ENCODE measurements around the gene CORT. TPM values are rescaled to one million over a fixed set of nuclear protein-coding genes. Genes with fewer than 3 reads are reported as not detected.
"Not testable (repeated sequence)": the region's sequence is repeated elsewhere in the genome, so short reads cannot be mapped to it uniquely, and the experiment has no call there.

The CORT gene
- total RNA-seq, 2 donors from 2014 or later: 0.45 to 0.61 TPM

- not testable (repeated sequence) for ATAC-seq; H3K27me3 Mint-ChIP-seq; DNase-seq (ENCODE audit: low spot score); H3K36me3 Mint-ChIP-seq; H3K9me3 Mint-ChIP-seq
- Mint-ChIP-seq H3K4me1 (ENCODE audit: low read depth in 2 of 2) (peaks cover 31 to 35% of the 10 kb centered on the region in 2 donors), H3K27ac (peak overlapping the region; percentile 68 to 86), H3K4me3 (peak overlapping the region; percentile 94)
Observed at GRCh38 chr1:10474309-10474612, 24.4 kb downstream of the CORT start.

- H3K27me3 Mint-ChIP-seq: no peaks in the 10 kb centered on the region
- H3K27ac Mint-ChIP-seq: peak within 1 kb of the TSS; percentile 68 to 86
- DNase-seq (ENCODE audit: low spot score) (peak; percentile 91), ATAC-seq (peak; percentile 92 to 94)
- peaks cover 31 to 35% of the 10 kb centered on the region in 2 donors for H3K4me1 Mint-ChIP-seq (ENCODE audit: low read depth in 2 of 2)
- H3K36me3 Mint-ChIP-seq: no peaks in the 10 kb centered on the region
- H3K4me3 Mint-ChIP-seq: peak within 1 kb of the TSS; percentile 94
- no peaks in the 10 kb centered on the region for H3K9me3 Mint-ChIP-seq
Observed at GRCh38 chr1:10474613-10475507, 25.0 kb downstream of the CORT start, which contains the start of gene PEX14. PEX14 (plus strand) TSS chr1:10474950; CDS start chr1:10474967, 17 bp downstream.

GRCh38 chr1:10475510-10475909 lies 25.7 kb downstream of the CORT start:
- H3K27me3 Mint-ChIP-seq: no peaks in the 10 kb centered on the region
- ATAC-seq (no peak), DNase-seq (ENCODE audit: low spot score) (no peak)
- no peaks in the 10 kb centered on the region for H3K36me3 Mint-ChIP-seq
- H3K27ac Mint-ChIP-seq: peak overlapping the region; percentile 68 to 86
- no peaks in the 10 kb centered on the region for H3K9me3 Mint-ChIP-seq
- H3K4me1 Mint-ChIP-seq (ENCODE audit: low read depth in 2 of 2): peaks cover 31 to 35% of the 10 kb centered on the region in 2 donors
- H3K4me3 Mint-ChIP-seq: peak overlapping the region; percentile 94

- no peak overlapping the region for H3K4me3 Mint-ChIP-seq
- H3K9me3 Mint-ChIP-seq: no peaks in the 10 kb centered on the region
- ATAC-seq (no peak), DNase-seq (ENCODE audit: low spot score) (no peak)
- no peak overlapping the region for H3K27ac Mint-ChIP-seq
- no peaks in the 10 kb centered on the region for H3K27me3 Mint-ChIP-seq
- H3K4me1 Mint-ChIP-seq (ENCODE audit: low read depth in 2 of 2): peaks cover 17 to 20% of the 10 kb centered on the region in 2 donors
- H3K36me3 Mint-ChIP-seq: no peaks in the 10 kb centered on the region
Observed at GRCh38 chr1:10479296-10479695, 29.5 kb downstream of the CORT start.

GRCh38 chr1:10480614-10481013 lies 30.8 kb downstream of the CORT start:
- Mint-ChIP-seq H3K4me3 (no peak overlapping the region), H3K27me3 (no peaks in the 10 kb centered on the region), H3K9me3 (no peaks in the 10 kb centered on the region), H3K36me3 (no peaks in the 10 kb centered on the region), H3K27ac (no peak overlapping the region), H3K4me1 (ENCODE audit: low read depth in 2 of 2) (peaks cover 16 to 19% of the 10 kb centered on the region in 2 donors)
- DNase-seq (ENCODE audit: low spot score) (no peak), ATAC-seq (no peak)

- ATAC-seq: peak in 1 of 2 donors; percentile 56
- Mint-ChIP-seq H3K27ac (peak overlapping the region in 1 of 2 donors; percentile 22), H3K4me3 (peak overlapping the region; percentile 11)
Observed at GRCh38 chr1:10484521-10484920, 34.7 kb downstream of the CORT start.

GRCh38 chr1:10489291-10490055 lies 39.6 kb downstream of the CORT start:
- H3K27me3 Mint-ChIP-seq: no peaks in the 10 kb centered on the region
- peaks cover 14 to 17% of the 10 kb centered on the region in 2 donors for H3K4me1 Mint-ChIP-seq (ENCODE audit: low read depth in 2 of 2)
- H3K36me3 Mint-ChIP-seq: no peaks in the 10 kb centered on the region
- H3K4me3 Mint-ChIP-seq: no peak overlapping the region
- no peaks in the 10 kb centered on the region for H3K9me3 Mint-ChIP-seq
- peak overlapping the region in 1 of 2 donors; percentile 23 for H3K27ac Mint-ChIP-seq
- DNase-seq (ENCODE audit: low spot score): no peak
- ATAC-seq: no peak

More at GRCh38 chr1:10484521-10484920, 34.7 kb downstream of the CORT start:
- no peak for DNase-seq (ENCODE audit: low spot score)
- Mint-ChIP-seq H3K36me3 (no peaks in the 10 kb centered on the region), H3K27me3 (no peaks in the 10 kb centered on the region), H3K9me3 (no peaks in the 10 kb centered on the region), H3K4me1 (ENCODE audit: low read depth in 2 of 2) (peaks cover 9 to 11% of the 10 kb centered on the region in 2 donors)

- Mint-ChIP-seq H3K27ac (no peak overlapping the region), H3K9me3 (no peaks in the 10 kb centered on the region), H3K27me3 (no peaks in the 10 kb centered on the region), H3K4me3 (no peak overlapping the region), H3K36me3 (no peaks in the 10 kb centered on the region), H3K4me1 (ENCODE audit: low read depth in 2 of 2) (peaks cover 17 to 19% of the 10 kb centered on the region in 2 donors)
- ATAC-seq (no peak), DNase-seq (ENCODE audit: low spot score) (no peak)
Observed at GRCh38 chr1:10490286-10490970, 40.6 kb downstream of the CORT start.

- H3K4me1 Mint-ChIP-seq (ENCODE audit: low read depth in 2 of 2): peaks cover 36 to 45% of the 10 kb centered on the region in 2 donors
- ATAC-seq (no peak), DNase-seq (ENCODE audit: low spot score) (no peak)
- peak overlapping the region; percentile 72 to 90 for H3K27ac Mint-ChIP-seq
- peak overlapping the region; percentile 82 for H3K4me3 Mint-ChIP-seq
- no peaks in the 10 kb centered on the region for H3K9me3 Mint-ChIP-seq
- H3K36me3 Mint-ChIP-seq: no peaks in the 10 kb centered on the region
- H3K27me3 Mint-ChIP-seq: no peaks in the 10 kb centered on the region
Observed at GRCh38 chr1:10494418-10494753, 44.6 kb downstream of the CORT start.

GRCh38 chr1:10494754-10495474 lies 45.1 kb downstream of the CORT start:
- peak overlapping the region; percentile 72 to 90 for H3K27ac Mint-ChIP-seq
- H3K9me3 Mint-ChIP-seq: no peaks in the 10 kb centered on the region
- peak overlapping the region; percentile 82 for H3K4me3 Mint-ChIP-seq
- no peaks in the 10 kb centered on the region for H3K27me3 Mint-ChIP-seq
- peak; percentile 90 to 91 for ATAC-seq
- H3K36me3 Mint-ChIP-seq: no peaks in the 10 kb centered on the region
- DNase-seq (ENCODE audit: low spot score): peak; percentile 71
- H3K4me1 Mint-ChIP-seq (ENCODE audit: low read depth in 2 of 2): peaks cover 31 to 45% of the 10 kb centered on the region in 2 donors

- peaks cover 31 to 45% of the 10 kb centered on the region in 2 donors for H3K4me1 Mint-ChIP-seq (ENCODE audit: low read depth in 2 of 2)
- peak overlapping the region; percentile 82 for H3K4me3 Mint-ChIP-seq
- no peaks in the 10 kb centered on the region for H3K9me3 Mint-ChIP-seq
- H3K36me3 Mint-ChIP-seq: no peaks in the 10 kb centered on the region
- ATAC-seq (no peak), DNase-seq (ENCODE audit: low spot score) (no peak)
- H3K27me3 Mint-ChIP-seq: no peaks in the 10 kb centered on the region
- peak overlapping the region; percentile 72 to 90 for H3K27ac Mint-ChIP-seq
Observed at GRCh38 chr1:10495475-10495817, 45.6 kb downstream of the CORT start.

GRCh38 chr1:10495952-10496351 lies 46.1 kb downstream of the CORT start:
- ATAC-seq: no peak

GRCh38 chr1:10497109-10497508 lies 47.3 kb downstream of the CORT start:
- Mint-ChIP-seq H3K36me3 (no peaks in the 10 kb centered on the region), H3K9me3 (no peaks in the 10 kb centered on the region), H3K4me1 (ENCODE audit: low read depth in 2 of 2) (peaks cover 33 to 48% of the 10 kb centered on the region in 2 donors), H3K27me3 (no peaks in the 10 kb centered on the region), H3K4me3 (peak overlapping the region; percentile 20), H3K27ac (no peak overlapping the region)
- ATAC-seq: no peak
- no peak for DNase-seq (ENCODE audit: low spot score)

More at GRCh38 chr1:10495952-10496351, 46.1 kb downstream of the CORT start:
- Mint-ChIP-seq H3K9me3 (no peaks in the 10 kb centered on the region), H3K27ac (peak overlapping the region; percentile 72 to 90), H3K36me3 (no peaks in the 10 kb centered on the region), H3K4me1 (ENCODE audit: low read depth in 2 of 2) (peaks cover 31 to 45% of the 10 kb centered on the region in 2 donors), H3K27me3 (no peaks in the 10 kb centered on the region), H3K4me3 (peak overlapping the region; percentile 82)
- no peak for DNase-seq (ENCODE audit: low spot score)
